SJSA1 (cell line): ENCODE measurements around the gene ZNF229. TPM values are rescaled to one million over a fixed set of nuclear protein-coding genes. Genes with fewer than 3 reads are reported as not detected.
"Not testable (repeated sequence)": the region's sequence is repeated elsewhere in the genome, so short reads cannot be mapped to it uniquely, and the experiment has no call there.

ENCODE experiments used
- DNase-seq, 2 experiments: peaks; one replicate each; pipeline ENCODE4 v3.0.0-alpha.2; 2015 to 2020; ENCODE audit warnings: low spot score in 2 of 2, low read depth in 1 of 2
- H3K27ac ChIP-seq: fragments of 250-450 bp; sonication (Bioruptor Pico); 2 replicates; pipeline ENCODE4 v1.5.1; 2020; ENCODE audit warnings: mild to moderate bottlenecking, moderate library complexity
- H3K27me3 ChIP-seq: fragments of 250-450 bp; sonication (Bioruptor Pico); replicated peaks from 2 replicates; pipeline ENCODE4 v1.5.1; 2020; ENCODE audit warnings: mild to moderate bottlenecking, moderate library complexity
- H3K36me3 ChIP-seq: fragments of 250-450 bp; sonication (Bioruptor Pico); 2 replicates; pipeline ENCODE4 v1.5.1; 2020; ENCODE audit warnings: mild to moderate bottlenecking
- H3K4me1 ChIP-seq: fragments of 250-450 bp; sonication (Bioruptor Pico); replicated peaks from 2 replicates; pipeline ENCODE4 v1.6.1; 2021; ENCODE audit warnings: mild to moderate bottlenecking
- H3K4me3 ChIP-seq: fragments of 250-450 bp; sonication (Bioruptor Pico); 2 replicates; pipeline ENCODE4 v1.5.1; 2020; ENCODE audit warnings: mild to moderate bottlenecking
- H3K9me3 ChIP-seq: fragments of 250-450 bp; sonication (Bioruptor Pico); replicated peaks from 2 replicates; pipeline ENCODE4 v1.5.1; 2020; ENCODE audit warnings: mild to moderate bottlenecking
- total RNA-seq: library from RNA; depleted of rRNA; stranded (reverse); fragments of >200 nt; shearing (Covaris generic); gene quantifications from 2 replicates; pipeline ENCODE4 v1.2.3, GENCODE V29; 2014; rRNA removed

ZNF229 gene
- total RNA-seq = 2.4 and 13.4 TPM in 2 replicates

DNA sequence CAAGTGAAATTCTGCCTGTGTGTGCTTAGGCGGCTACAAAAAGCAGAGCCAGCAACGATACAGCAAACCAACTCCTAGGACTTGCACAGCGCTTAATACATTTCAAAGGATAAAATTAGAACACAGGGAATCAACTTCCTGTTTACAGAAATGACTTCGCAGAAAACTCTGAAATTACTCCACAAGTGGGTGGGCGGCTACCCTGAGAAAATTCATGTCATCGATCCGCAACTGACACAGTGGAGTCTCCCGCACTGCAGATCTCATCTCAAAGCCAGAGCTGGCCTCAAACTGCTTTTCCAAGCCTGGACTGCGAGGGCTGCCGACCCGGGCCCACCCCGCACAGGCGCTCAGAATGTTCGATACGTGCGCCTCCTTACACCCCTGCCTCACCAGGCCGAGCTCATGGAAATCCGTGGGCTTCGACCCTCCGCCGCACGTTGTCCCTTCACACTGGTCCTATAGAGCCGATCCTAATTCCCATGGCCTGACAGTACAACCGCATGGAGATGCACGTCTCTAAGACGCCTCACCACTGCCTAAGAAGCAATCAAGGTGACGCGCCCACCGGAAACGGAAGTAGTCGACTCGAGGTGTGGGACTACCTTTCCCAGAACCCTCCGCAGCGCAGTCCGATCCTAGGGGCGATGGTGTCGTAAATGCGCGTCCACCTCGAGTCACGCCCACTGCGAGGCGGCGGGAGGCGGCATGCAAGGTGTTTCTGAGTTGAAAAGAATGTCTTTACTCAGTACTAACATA is at the start of gene ZNF229:
TSS of gene ZNF229 (minus strand) at position 557 of the 759 bp plus-strand sequence. CDS start 5,625 bp downstream, outside the sequence.
- Histone ChIP-seq H3K27ac (peak within 1 kb of the TSS; percentile 59), H3K9me3 (peaks cover 21% of the 10 kb centered on the region), H3K36me3 (peaks cover 2% of the 10 kb centered on the region; the same call in 1 of the 2 replicates), H3K4me3 (peak within 1 kb of the TSS; percentile 46), H3K27me3 (no peaks in the 10 kb centered on the region), H3K4me1 (peaks cover 8% of the 10 kb centered on the region)
- DNase-seq = peak; percentile 49 to 83

DNA sequence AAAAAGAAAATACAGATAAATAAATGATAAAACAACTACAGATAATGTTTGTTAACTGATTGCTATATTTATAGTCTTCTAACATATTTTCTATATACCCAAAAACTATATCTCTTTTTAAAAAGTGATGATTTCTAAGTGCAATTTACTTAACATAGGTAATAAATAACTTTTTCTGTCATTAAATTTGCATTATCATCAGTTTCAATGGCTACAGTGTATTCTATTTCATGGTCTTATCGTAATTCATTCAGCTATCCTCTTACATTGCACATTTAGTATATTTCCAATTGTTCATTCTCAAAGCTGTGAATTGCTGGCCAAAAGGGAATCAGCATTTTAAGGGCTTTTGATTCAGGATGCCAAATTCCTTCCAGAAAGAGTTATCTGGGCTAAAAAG is 48.4 kb upstream of the ZNF229 start:
- H3K27ac ChIP-seq = no peak overlapping the region
- no peak overlapping the region for H3K4me3 ChIP-seq
- H3K27me3 ChIP-seq = no peaks in the 10 kb centered on the region
- H3K4me1 ChIP-seq = peaks cover 7% of the 10 kb centered on the region
- peaks cover 84% of the 10 kb centered on the region for H3K36me3 ChIP-seq
- no peak for DNase-seq
- peaks cover 62% of the 10 kb centered on the region for H3K9me3 ChIP-seq

DNA sequence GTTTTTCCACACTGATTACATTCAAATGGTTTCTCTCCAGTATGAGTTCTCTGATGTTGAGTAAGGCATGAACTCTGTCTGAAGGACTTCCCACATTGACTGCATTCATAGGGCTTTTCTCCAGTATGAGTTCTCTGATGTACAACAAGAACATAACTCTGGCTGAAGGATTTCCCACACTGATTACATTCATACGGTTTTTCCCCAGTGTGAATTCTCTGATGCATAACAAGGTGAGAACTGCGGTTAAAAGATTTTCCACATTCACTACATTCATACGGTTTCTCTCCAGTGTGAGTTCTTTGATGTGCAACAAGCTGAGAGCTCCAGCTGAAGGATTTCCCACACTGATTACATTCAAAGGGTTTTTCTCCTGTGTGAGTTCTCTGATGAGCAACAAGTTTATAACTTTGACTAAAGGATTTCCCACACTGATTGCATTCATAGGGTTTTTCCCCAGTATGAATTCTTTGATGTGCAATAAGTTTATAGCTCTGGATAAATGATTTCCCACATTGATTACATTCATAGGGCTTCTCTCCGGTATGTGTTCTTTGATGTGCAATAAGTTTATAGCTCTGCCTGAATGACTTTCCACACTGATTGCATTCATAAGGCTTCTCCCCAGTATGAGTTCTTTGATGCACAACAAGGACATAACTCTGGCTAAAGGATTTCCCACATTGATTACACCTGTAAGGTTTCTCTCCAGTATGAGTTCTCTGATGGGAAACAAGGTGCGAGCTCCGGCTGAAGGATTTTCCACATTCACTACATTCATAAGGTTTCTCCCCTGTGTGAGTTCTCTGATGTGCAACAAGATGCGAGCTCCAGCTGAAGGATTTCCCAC is 28.5 kb upstream of the ZNF229 start:
- H3K4me1 ChIP-seq = no peaks in the 10 kb centered on the region
- DNase-seq = peak in 1 of 2 experiments; percentile 39
- H3K36me3 ChIP-seq = peaks cover 74% of the 10 kb centered on the region
- H3K27ac ChIP-seq = no peak overlapping the region
- H3K27me3 ChIP-seq = no peaks in the 10 kb centered on the region
- H3K9me3 ChIP-seq = peaks cover 83% of the 10 kb centered on the region
- H3K4me3 ChIP-seq = no peak overlapping the region

DNA sequence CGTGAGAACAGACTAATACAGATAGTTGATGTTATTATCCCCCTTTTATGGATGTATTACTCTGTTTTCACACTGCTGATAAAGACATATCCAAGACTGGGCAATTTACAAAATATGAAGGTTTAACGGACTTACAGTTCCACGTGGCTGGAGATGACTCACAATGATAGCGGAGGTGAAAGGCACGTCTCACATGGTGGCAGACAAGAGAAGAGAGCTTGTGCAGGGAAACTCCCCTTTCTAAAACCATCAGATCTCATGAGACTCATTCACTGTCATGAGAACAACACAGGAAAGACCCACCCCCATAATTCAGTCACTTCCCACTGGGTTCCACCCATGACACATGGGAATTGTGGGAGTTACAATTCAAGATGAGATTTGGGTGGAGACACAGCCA is 20.5 kb upstream of the ZNF229 start:
- not testable (repeated sequence) for DNase-seq, H3K27ac ChIP-seq, H3K36me3 ChIP-seq, H3K4me1 ChIP-seq, H3K27me3 ChIP-seq, H3K4me3 ChIP-seq
- peaks cover 13% of the 10 kb centered on the region for H3K9me3 ChIP-seq

DNA sequence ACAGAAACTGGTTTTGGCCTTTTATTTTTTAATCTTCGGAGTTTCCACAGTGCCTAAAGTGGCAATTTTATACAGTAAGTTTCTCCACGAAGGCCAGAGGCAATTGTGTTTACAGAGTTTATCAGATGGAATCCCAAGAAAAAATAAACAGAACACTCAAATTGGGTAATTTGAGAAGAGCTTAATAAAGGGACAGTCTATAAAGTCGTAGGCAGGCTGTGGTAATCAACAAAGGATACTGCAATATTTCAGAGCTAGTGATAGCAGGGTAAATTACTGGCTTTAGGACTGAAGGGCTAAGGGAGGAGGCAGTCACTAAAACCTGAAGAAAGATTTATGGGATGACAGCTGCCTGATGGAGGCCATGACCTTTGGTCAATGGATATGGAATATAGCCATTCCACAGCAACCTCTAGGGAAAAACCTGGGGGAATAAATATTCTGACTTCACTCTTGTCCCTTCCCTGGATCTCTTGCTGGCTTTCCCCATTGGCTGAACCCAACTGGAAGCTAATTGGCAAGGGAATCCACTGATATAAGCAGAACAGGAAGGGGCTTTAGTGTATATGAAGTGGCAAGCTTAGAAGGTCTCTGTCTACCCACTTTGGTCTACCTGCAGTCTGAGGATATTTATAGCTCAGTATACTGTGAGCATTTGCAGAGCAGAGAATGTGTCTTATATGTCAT is 14.5 kb upstream of the ZNF229 start:
- H3K36me3 ChIP-seq, H3K9me3 ChIP-seq, H3K4me3 ChIP-seq, H3K27me3 ChIP-seq, DNase-seq, H3K27ac ChIP-seq, H3K4me1 ChIP-seq: not testable (repeated sequence)

DNA sequence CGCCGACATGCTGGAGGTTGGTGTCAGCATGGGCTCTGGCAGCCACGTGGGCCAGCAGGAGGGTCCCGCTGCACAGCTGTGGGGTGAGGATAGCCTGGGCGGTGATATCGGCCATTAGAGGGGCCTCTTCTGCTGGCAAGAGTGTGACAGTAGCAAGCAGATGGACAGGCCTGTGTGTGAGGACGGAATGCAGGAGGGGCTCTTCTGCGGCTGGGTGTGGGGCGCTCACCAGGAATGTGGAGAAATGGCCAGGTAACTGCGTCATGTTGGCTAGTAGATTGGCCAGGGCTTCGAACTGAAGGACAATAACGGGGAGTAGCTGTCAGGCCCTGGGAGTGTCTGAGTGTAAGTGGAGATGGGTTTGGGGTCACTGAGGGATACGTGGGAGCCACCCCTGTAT is 7.7 kb upstream of the ZNF229 start:
- DNase-seq, H3K27ac ChIP-seq, H3K9me3 ChIP-seq, H3K27me3 ChIP-seq, H3K4me1 ChIP-seq, H3K36me3 ChIP-seq, H3K4me3 ChIP-seq: not testable (repeated sequence)

DNA sequence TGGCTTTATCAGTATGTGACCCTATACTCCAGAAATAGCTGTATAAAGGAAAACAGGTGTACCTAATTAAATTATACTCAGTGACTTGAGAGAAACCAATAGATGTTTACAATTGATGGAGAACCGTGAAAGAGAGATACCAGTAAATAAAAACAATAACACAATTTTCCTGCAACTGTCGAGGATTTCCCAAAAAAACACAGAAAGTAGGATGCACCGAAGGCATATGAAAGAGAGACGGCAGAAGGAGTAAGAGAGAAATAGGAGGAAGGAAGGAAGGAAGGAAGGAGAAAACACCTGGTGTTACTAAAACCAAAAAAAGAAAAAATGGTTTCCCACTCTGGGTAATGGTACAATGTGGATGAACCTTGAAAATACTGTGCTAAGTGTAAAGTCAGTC is 6.8 kb upstream of the ZNF229 start:
- Histone ChIP-seq H3K27ac (no peak overlapping the region), H3K4me3 (no peak overlapping the region), H3K36me3 (no peaks in the 10 kb centered on the region), H3K4me1 (no peaks in the 10 kb centered on the region), H3K9me3 (0 out of 2 replicates have a peak, but pooled peaks cover 8% of the 10 kb centered on the region), H3K27me3 (no peaks in the 10 kb centered on the region)
- no peak for DNase-seq

DNA sequence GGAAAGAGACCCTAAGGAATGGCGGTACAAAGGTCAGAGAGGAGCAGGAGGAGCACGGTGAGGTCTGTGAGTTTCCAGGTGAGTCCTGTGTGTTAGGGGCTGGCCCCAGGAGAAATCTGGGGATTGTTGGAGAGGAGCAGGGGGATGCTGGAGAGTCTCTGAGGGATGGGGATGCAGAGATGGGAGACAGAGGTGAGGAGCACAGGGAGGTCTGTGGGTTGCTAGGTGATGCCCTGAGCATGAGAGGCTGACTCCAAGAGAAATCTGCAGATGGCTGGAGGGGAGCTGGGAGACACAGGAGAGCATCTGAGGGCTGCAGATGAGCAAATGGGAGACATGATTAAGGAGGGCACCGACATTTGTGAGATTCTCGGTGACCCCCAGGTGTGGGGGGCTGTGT is 4.1 kb upstream of the ZNF229 start:
- DNase-seq = no peak
- Histone ChIP-seq H3K4me3 (no peak overlapping the region), H3K4me1 (peaks cover 8% of the 10 kb centered on the region), H3K27ac (no peak overlapping the region), H3K9me3 (peaks cover 19% of the 10 kb centered on the region), H3K36me3 (no peaks in the 10 kb centered on the region), H3K27me3 (no peaks in the 10 kb centered on the region)

DNA sequence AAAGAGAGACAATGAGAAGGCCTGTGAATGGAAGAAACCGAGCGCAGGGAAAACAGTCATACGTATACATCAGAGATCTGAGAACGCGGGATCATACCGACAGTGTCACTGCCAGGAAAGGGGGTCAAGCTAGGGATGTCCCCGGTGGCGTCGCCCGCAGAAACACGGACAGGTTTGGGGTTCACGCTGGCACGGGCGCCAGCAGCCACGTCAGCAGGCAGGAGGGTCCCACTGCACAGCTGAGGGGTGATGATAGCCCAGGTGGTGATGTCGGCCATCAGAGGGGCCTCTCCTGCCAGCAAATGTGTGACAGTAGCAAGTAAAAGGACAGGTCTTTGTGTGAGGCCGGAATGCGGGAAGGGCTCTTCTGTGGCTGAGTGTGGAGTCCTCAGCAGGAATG is 3.4 kb upstream of the ZNF229 start:
- Histone ChIP-seq H3K4me1 (peaks cover 8% of the 10 kb centered on the region), H3K36me3 (peaks cover 2% of the 10 kb centered on the region; the same call in 1 of the 2 replicates), H3K27me3 (no peaks in the 10 kb centered on the region), H3K27ac (no peak overlapping the region), H3K4me3 (no peak overlapping the region), H3K9me3 (peaks cover 19% of the 10 kb centered on the region)
- no peak for DNase-seq

DNA sequence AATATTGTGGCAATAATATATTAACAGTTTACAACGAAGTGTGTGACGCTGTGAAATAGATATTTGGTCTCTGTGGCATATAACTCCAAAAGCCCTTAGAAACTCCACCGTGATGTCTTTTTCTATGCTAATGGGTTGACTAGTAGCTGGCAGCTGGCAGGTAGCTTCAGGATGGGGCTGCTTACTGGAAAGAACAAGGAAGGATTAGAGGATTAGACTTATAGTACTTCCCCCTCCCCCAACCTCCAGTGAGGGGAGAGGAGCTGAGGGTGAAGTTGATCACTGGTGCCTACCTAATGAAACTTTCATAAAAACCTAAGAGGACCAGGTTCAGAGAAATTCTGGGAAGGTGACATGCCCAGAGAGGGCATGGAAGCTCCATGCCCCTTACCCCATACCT is 9.8 kb downstream of the ZNF229 start:
- H3K4me1 ChIP-seq = no peaks in the 10 kb centered on the region
- DNase-seq = no peak
- no peaks in the 10 kb centered on the region for H3K27me3 ChIP-seq
- peaks cover 12% of the 10 kb centered on the region for H3K9me3 ChIP-seq
- no peak overlapping the region for H3K27ac ChIP-seq
- H3K36me3 ChIP-seq = no peaks in the 10 kb centered on the region
- H3K4me3 ChIP-seq = no peak overlapping the region

DNA sequence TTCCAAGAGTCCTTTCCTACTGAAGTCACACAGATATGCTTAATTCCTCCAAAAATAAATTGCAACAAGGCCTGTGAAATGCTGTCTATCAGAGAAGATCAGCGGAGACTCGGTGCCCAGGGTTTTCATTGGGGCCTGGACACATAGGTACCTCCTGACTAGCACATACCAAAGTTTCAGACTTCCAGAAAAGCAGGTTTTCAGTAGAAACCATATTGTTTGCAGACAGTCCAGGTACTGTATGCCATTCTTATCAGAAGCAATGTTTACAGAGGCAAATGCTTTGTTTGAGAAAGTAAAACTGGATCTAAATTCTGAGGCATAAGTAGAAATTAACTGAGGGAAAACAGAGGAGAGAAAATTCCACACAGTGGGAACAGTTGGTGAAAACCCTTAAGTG is 12.8 kb downstream of the ZNF229 start:
- no peaks in the 10 kb centered on the region for H3K36me3 ChIP-seq
- H3K4me1 ChIP-seq = no peaks in the 10 kb centered on the region
- no peak overlapping the region for H3K4me3 ChIP-seq
- peaks cover 12% of the 10 kb centered on the region; the same call in 1 of the 2 replicates for H3K9me3 ChIP-seq
- H3K27ac ChIP-seq = no peak overlapping the region
- no peak for DNase-seq
- H3K27me3 ChIP-seq = no peaks in the 10 kb centered on the region

DNA sequence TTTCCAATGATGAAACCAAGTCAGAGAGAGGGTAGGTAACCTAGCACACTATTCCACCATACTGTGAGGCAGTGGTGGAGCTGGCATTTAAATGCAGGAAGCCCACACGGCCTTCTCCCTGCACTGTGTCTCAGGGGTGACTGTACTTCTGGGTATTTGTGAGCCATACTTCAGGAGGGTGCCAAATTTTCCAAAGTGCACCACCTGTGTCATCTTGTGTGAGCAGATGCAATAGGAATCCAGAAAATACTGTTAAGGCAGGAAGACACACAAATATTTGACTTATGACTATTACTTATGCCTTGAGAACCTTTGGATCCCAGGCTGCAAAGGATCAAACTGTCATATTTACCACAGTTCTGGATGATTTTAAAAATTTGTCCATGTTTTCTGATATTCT is 17.3 kb downstream of the ZNF229 start:
- no peak for DNase-seq
- Histone ChIP-seq H3K36me3 (no peaks in the 10 kb centered on the region; the same call in 1 of the 2 replicates), H3K4me3 (no peak overlapping the region), H3K9me3 (peaks cover 16% of the 10 kb centered on the region), H3K27ac (no peak overlapping the region), H3K27me3 (no peaks in the 10 kb centered on the region), H3K4me1 (no peaks in the 10 kb centered on the region)

DNA sequence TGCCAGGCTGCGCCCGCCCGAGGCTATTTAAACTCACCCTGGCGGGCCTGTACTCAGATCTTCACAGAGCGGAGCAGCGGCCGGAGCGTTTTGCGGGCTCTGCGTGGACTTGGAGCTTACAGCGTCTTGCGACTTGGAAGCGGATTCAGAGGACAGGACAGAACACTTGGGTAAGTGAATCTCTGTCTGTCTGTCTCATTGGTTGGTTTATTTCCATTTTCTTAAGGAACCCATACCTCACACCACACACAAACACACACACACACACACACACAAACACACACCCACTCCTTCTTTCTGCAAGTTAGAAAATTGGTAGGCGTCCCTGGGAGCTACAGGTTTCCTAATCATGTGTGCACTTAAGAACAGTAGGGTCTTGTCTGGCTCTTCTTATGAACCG is 32.7 kb downstream of the ZNF229 start:
- not testable (repeated sequence) for H3K4me3 ChIP-seq, H3K27ac ChIP-seq, H3K36me3 ChIP-seq, H3K27me3 ChIP-seq, DNase-seq, H3K9me3 ChIP-seq, H3K4me1 ChIP-seq
